ENCODE data around the gene CASKIN1.
"Not testable (repeated sequence)": the region's sequence is repeated elsewhere in the genome, so short reads cannot be mapped to it uniquely, and the experiment has no call there.

The CASKIN1 gene

GRCh38 chr16:2142942-2143877, 53.2 kb downstream of the CASKIN1 start:
- peaks cover 18% of the 10 kb centered on the region for H3K4me1 Mint-ChIP-seq
- H3K36me3 Mint-ChIP-seq (ENCODE audit: low read depth), result peaks cover 5% of the 10 kb centered on the region
- no peaks in the 10 kb centered on the region for H3K9me3 Mint-ChIP-seq
- no peak overlapping the region for H3K4me3 Mint-ChIP-seq
- no peak overlapping the region for H3K27ac Mint-ChIP-seq
- peaks cover 9% of the 10 kb centered on the region for H3K27me3 Mint-ChIP-seq (ENCODE audit: low read depth, poor library complexity)
- no peak for DNase-seq
- no peak for TF ChIP-seq CTCF (IDR thresholded peaks at IDR 0.05)

GRCh38 chr16:2135770-2136490, 60.5 kb downstream of the CASKIN1 start, which contains the start of gene PKD1:
Gene PKD1 (minus strand): TSS chr16:2135898. CDS start chr16:2135689, 209 bp downstream.
- peak; percentile 100 for DNase-seq
- H3K9me3 Mint-ChIP-seq; H3K36me3 Mint-ChIP-seq (ENCODE audit: low read depth): not testable (repeated sequence)
- Mint-ChIP-seq H3K4me1 (peaks cover 18% of the 10 kb centered on the region), H3K27ac (peak within 1 kb of the TSS; percentile 56), H3K4me3 (peak within 1 kb of the TSS; percentile 89), H3K27me3 (ENCODE audit: low read depth, poor library complexity) (peaks cover 16% of the 10 kb centered on the region)

GRCh38 chr16:2135071-2135470, 61.3 kb downstream of the CASKIN1 start:
- Mint-ChIP-seq H3K27me3 (ENCODE audit: low read depth, poor library complexity) (peaks cover 10% of the 10 kb centered on the region), H3K4me1 (peaks cover 20% of the 10 kb centered on the region), H3K4me3 (peak overlapping the region; percentile 86)
- not testable (repeated sequence) for DNase-seq; H3K36me3 Mint-ChIP-seq (ENCODE audit: low read depth); H3K27ac Mint-ChIP-seq; H3K9me3 Mint-ChIP-seq

GRCh38 chr16:2133797-2134196, 62.6 kb downstream of the CASKIN1 start:
- H3K4me3 Mint-ChIP-seq; H3K36me3 Mint-ChIP-seq (ENCODE audit: low read depth); H3K9me3 Mint-ChIP-seq; DNase-seq; H3K27ac Mint-ChIP-seq: not testable (repeated sequence)
- peaks cover 10% of the 10 kb centered on the region for H3K27me3 Mint-ChIP-seq (ENCODE audit: low read depth, poor library complexity)
- peaks cover 28% of the 10 kb centered on the region for H3K4me1 Mint-ChIP-seq

- H3K9me3 Mint-ChIP-seq; H3K27me3 Mint-ChIP-seq (ENCODE audit: low read depth, poor library complexity); H3K36me3 Mint-ChIP-seq (ENCODE audit: low read depth); H3K4me3 Mint-ChIP-seq; DNase-seq: not testable (repeated sequence)
- Mint-ChIP-seq H3K27ac (peak overlapping the region; percentile 85), H3K4me1 (peaks cover 50% of the 10 kb centered on the region)
These were observed 66.4 kb downstream of the CASKIN1 start for GRCh38 chr16:2129890-2130447.

GRCh38 chr16:2129251-2129650, 67.2 kb downstream of the CASKIN1 start:
- not testable (repeated sequence) for H3K4me3 Mint-ChIP-seq; H3K27me3 Mint-ChIP-seq (ENCODE audit: low read depth, poor library complexity); H3K27ac Mint-ChIP-seq; DNase-seq; H3K36me3 Mint-ChIP-seq (ENCODE audit: low read depth); H3K9me3 Mint-ChIP-seq
- H3K4me1 Mint-ChIP-seq, result peaks cover 50% of the 10 kb centered on the region

- not testable (repeated sequence) for H3K4me3 Mint-ChIP-seq; H3K27me3 Mint-ChIP-seq (ENCODE audit: low read depth, poor library complexity); H3K9me3 Mint-ChIP-seq; H3K36me3 Mint-ChIP-seq (ENCODE audit: low read depth); H3K27ac Mint-ChIP-seq
- DNase-seq, result peak; percentile 36
- peaks cover 50% of the 10 kb centered on the region for H3K4me1 Mint-ChIP-seq
These were observed 68.7 kb downstream of the CASKIN1 start for GRCh38 chr16:2127630-2128280.
